ENCODE data around the gene TAGLN2. TPM values are rescaled to one million over a fixed set of nuclear protein-coding genes. Genes with fewer than 3 reads are reported as not detected.

Gene TAGLN2
- total RNA-seq, 4 donors from 2014 or later: 308 to 468 (median 357) TPM

GRCh38 chr1:159915571-159916241 is 9.6 kb downstream of the TAGLN2 start:
- no peak for TF ChIP-seq POLR2A (IDR thresholded peaks at IDR 0.05)
- TF ChIP-seq CTCF (IDR thresholded peaks at IDR 0.05): no peak
- H3K27ac ChIP-seq: peak overlapping the region; percentile 60 to 78 (median 64)
- intact Hi-C loops (cut with DNase I): no loop called here
- H3K36me3 ChIP-seq: peaks cover 23 to 50% (median 25%) of the 10 kb centered on the region in 3 donors
- WGBS, 2 donors: 28 to 36% methylated on average over 5 of the region's 5 CpGs
- DNase-seq: no peak
- peaks cover 16 to 98% (median 68%) of the 10 kb centered on the region in 3 donors for H3K4me1 ChIP-seq
- H3K4me3 ChIP-seq: no peak overlapping the region
- H3K9me3 ChIP-seq: no peaks in the 10 kb centered on the region
- no peaks in the 10 kb centered on the region for H3K27me3 ChIP-seq

- H3K9me3 ChIP-seq: no peaks in the 10 kb centered on the region
- TF ChIP-seq CTCF (IDR thresholded peaks at IDR 0.05): no peak
- intact Hi-C loops (cut with DNase I): no loop called here
- H3K36me3 ChIP-seq: peaks cover 12 to 37% (median 13%) of the 10 kb centered on the region in 3 donors
- no peak overlapping the region for H3K4me3 ChIP-seq
- H3K27ac ChIP-seq: peak overlapping the region in 3 of 4 donors; percentile 21 to 79 (median 74)
- H3K27me3 ChIP-seq: no peaks in the 10 kb centered on the region
- WGBS, 2 donors: 76 to 79% methylated on average over 10 of the region's 10 CpGs
- DNase-seq: no peak
- H3K4me1 ChIP-seq: peaks cover 23 to 95% (median 66%) of the 10 kb centered on the region in 3 donors
Observed at GRCh38 chr1:159914252-159915018, 10.9 kb downstream of the TAGLN2 start.

GRCh38 chr1:159913451-159914192 is 11.7 kb downstream of the TAGLN2 start:
- Histone ChIP-seq H3K4me3 (no peak overlapping the region), H3K36me3 (peaks cover 4 to 29% (median 5%) of the 10 kb centered on the region in 3 donors), H3K27ac (peak overlapping the region; percentile 15 to 79 (median 48)), H3K9me3 (no peaks in the 10 kb centered on the region), H3K27me3 (no peaks in the 10 kb centered on the region), H3K4me1 (peaks cover 23 to 87% (median 58%) of the 10 kb centered on the region in 3 donors)
- no peak for TF ChIP-seq CTCF (IDR thresholded peaks at IDR 0.05)
- no peak for TF ChIP-seq POLR2A (IDR thresholded peaks at IDR 0.05)
- intact Hi-C loops (cut with DNase I): no loop called here
- WGBS, 2 donors: 20 to 60% methylated on average over 4 to 5 of the region's 5 CpGs
- no peak for DNase-seq

- H3K4me3 ChIP-seq: no peak overlapping the region
- intact Hi-C loops (cut with DNase I): no loop called here
- peaks cover 0 to 8% (median 0%) of the 10 kb centered on the region in 3 donors for H3K36me3 ChIP-seq
- no peaks in the 10 kb centered on the region for H3K27me3 ChIP-seq
- H3K27ac ChIP-seq: peak overlapping the region in 3 of 4 donors; percentile 19 to 80 (median 72)
- no peaks in the 10 kb centered on the region for H3K9me3 ChIP-seq
- no peak for TF ChIP-seq POLR2A (IDR thresholded peaks at IDR 0.05)
- no peak for TF ChIP-seq CTCF (IDR thresholded peaks at IDR 0.05)
- peaks cover 14 to 65% (median 37%) of the 10 kb centered on the region in 3 donors for H3K4me1 ChIP-seq
- DNase-seq: no peak
- WGBS, 2 donors: 71 to 87% methylated on average over 3 to 6 of the region's 6 CpGs
Observed at GRCh38 chr1:159911326-159912070, 13.8 kb downstream of the TAGLN2 start.
